Osteoblast (primary cell): ENCODE data around the gene CRY1. TPM values are rescaled to one million over a fixed set of nuclear protein-coding genes. Genes with fewer than 3 reads are reported as not detected.
A peak's percentile ranks its signal among the peaks of the same experiment; 100 is the strongest.

ENCODE experiments used
- DNase-seq: peaks from one replicate; pipeline ENCODE4 v3.0.0; 2011; ENCODE audit warnings: low spot score, mixed read lengths; ENCODE audit not compliant: insufficient read length; ENCODE audit errors: missing footprints
- H2AFZ ChIP-seq: 2 replicates; pipeline ENCODE4 v1.6.0; 2011; ENCODE audit warnings: mild to moderate bottlenecking, low read length
- H3K27ac ChIP-seq: 2 replicates; pipeline ENCODE4 v1.5.1; 2011; ENCODE audit warnings: mild to moderate bottlenecking, low read depth, low read length, moderate library complexity
- H3K27me3 ChIP-seq: 2 replicates; pipeline ENCODE4 v1.6.0; 2012; ENCODE audit warnings: mild to moderate bottlenecking, control low read depth, inconsistent platforms, low read length, moderate library complexity; ENCODE audit not compliant: insufficient read depth
- H3K36me3 ChIP-seq: 2 replicates; pipeline ENCODE4 v1.5.1; 2011; ENCODE audit warnings: mild to moderate bottlenecking, low read length, control low read depth, moderate library complexity; ENCODE audit not compliant: insufficient read depth
- H3K4me1 ChIP-seq: 2 replicates; pipeline ENCODE4 v1.5.1; 2011; ENCODE audit warnings: mild to moderate bottlenecking, low read length, control low read depth, moderate library complexity; ENCODE audit not compliant: insufficient read depth
- H3K4me2 ChIP-seq: 2 replicates; pipeline ENCODE4 v1.6.0; 2011; ENCODE audit warnings: mild to moderate bottlenecking, low read length; ENCODE audit not compliant: insufficient read depth
- H3K4me3 ChIP-seq: fragments of 200-600 bp; sonication (generic); 3 replicates; pipeline ENCODE4 v1.5.1; 2012; ENCODE audit warnings: mild to moderate bottlenecking, low read length, inconsistent platforms; ENCODE audit not compliant: insufficient read depth
- H3K79me2 ChIP-seq: 2 replicates; pipeline ENCODE4 v1.6.0; 2012; ENCODE audit warnings: mild to moderate bottlenecking, low read length, control low read depth, inconsistent platforms; ENCODE audit not compliant: insufficient read depth
- H3K9me3 ChIP-seq: 2 replicates; pipeline ENCODE4 v1.5.1; 2011; ENCODE audit warnings: low read depth, low read length, control low read depth
- H4K20me1 ChIP-seq: 2 replicates; pipeline ENCODE4 v1.6.0; 2012; ENCODE audit warnings: mild to moderate bottlenecking, low read length, control low read depth; ENCODE audit not compliant: insufficient read depth
- CTCF ChIP-seq: IDR thresholded peaks from 2 replicates; pipeline ENCODE4 v1.5.1; 2011; ENCODE audit warnings: mild to moderate bottlenecking, low read depth, low read length, moderate library complexity; ENCODE audit errors: extremely low read depth
- total RNA-seq: library from RNA; depleted of rRNA; stranded (reverse); fragments of >200 nt; gene quantifications from 2 replicates; pipeline ENCODE4 v1.2.3, GENCODE V29; 2012

Gene CRY1
- total RNA-seq, 1 donor: 18.1 TPM

DNA sequence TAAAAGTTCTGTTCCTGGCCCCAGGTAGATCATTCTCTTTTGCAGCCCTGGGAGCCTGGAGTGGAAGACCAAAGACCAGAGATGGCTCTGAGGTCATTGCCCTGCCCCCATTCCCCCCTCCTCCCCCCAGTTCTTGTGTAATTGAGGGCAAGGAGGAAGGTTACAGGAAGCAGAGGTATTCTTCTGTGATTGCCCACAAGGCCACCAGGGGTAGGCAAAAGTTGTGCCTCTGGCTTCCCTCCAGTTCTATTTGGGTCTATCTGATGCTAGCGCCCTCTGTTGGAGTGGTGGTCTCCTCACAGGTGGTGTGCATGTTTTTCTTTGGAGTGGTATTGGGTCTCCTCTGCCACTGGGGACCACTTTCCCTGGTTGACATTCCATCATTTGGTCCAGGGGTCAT, 41.2 kb upstream of the CRY1 start:
- no peaks in the 10 kb centered on the region for H3K36me3 ChIP-seq
- no peak overlapping the region for H3K27ac ChIP-seq
- H3K27me3 ChIP-seq: peaks cover 8% of the 10 kb centered on the region
- peak; percentile 27 for TF ChIP-seq CTCF
- no peaks in the 10 kb centered on the region for H4K20me1 ChIP-seq
- no peaks in the 10 kb centered on the region for H3K79me2 ChIP-seq
- no peaks in the 10 kb centered on the region for H3K4me1 ChIP-seq
- DNase-seq: no peak
- H3K4me3 ChIP-seq: no peak overlapping the region
- H2AFZ ChIP-seq: no peak overlapping the region
- H3K9me3 ChIP-seq: no peaks in the 10 kb centered on the region
- H3K4me2 ChIP-seq: no peak overlapping the region

DNA sequence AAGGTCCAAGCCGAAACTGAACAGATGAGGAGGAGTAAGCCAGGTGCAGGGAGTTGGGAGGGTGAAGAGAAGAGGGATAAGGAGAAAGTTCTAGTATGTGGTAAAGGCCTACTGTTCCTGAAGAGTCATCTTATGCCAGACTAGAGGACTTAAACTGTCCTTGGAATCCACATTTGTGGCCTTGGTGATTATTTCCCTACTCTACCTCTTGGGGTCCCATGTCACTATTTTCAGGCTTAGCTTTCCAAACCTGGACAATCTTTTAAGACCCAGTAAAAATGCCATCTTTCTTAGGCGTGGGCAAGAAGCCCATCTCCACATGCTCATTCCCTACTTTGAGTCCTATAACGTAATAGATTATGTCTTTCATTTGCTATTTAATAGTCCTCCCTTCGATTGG, 40.1 kb upstream of the CRY1 start:
- TF ChIP-seq CTCF: no peak
- Histone ChIP-seq H3K27me3 (peaks cover 9% of the 10 kb centered on the region), H3K9me3 (no peaks in the 10 kb centered on the region), H3K79me2 (no peaks in the 10 kb centered on the region), H3K4me2 (no peak overlapping the region), H3K4me1 (no peaks in the 10 kb centered on the region), H4K20me1 (no peaks in the 10 kb centered on the region), H3K4me3 (no peak overlapping the region), H3K27ac (no peak overlapping the region), H3K36me3 (no peaks in the 10 kb centered on the region), H2AFZ (no peak overlapping the region)
- DNase-seq: no peak

DNA sequence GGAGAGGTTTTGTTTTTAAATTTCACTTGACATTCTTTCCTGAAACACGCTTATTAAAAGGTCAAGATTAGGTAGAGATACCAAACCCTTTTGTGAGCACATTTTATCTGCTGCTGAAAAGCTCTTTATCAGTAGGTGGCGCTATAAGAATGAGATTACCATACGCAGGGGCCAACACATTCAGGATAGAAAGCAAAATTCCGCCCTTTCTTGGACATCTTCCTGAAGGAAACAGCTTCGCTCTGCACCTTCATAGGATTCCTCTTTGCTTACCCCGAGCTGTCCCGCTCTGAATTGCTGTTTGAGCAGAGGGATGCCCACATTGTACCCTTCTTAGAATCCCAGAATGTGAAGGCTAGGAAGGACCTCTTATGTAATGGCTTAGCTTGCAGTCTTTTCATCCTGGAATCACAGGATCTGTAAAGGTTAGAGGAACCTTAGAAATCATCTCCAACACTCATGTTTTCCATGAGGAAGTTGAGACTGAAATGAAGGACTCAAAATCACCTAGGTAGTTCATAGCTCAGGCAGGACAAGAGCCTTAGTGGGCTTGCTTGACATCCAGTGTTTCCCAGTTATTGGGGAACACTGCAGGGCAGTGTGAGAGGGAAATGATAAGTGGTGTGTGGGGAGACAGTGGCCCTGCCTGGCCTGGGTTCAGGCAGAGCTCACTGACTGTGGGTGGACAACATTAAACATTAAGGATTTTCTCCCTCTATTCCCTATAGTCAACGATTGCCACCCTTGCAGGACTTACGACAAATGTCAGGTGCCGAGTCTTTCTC, 38.7 kb upstream of the CRY1 start:
- Histone ChIP-seq H3K79me2 (no peaks in the 10 kb centered on the region), H3K9me3 (no peaks in the 10 kb centered on the region), H3K36me3 (no peaks in the 10 kb centered on the region), H3K4me1 (no peaks in the 10 kb centered on the region), H2AFZ (peak overlapping the region; percentile 66), H3K4me3 (no peak overlapping the region), H4K20me1 (no peaks in the 10 kb centered on the region), H3K27me3 (peaks cover 9% of the 10 kb centered on the region), H3K27ac (no peak overlapping the region), H3K4me2 (peak overlapping the region; percentile 67)
- peak; percentile 90 for TF ChIP-seq CTCF
- peak; percentile 87 for DNase-seq

DNA sequence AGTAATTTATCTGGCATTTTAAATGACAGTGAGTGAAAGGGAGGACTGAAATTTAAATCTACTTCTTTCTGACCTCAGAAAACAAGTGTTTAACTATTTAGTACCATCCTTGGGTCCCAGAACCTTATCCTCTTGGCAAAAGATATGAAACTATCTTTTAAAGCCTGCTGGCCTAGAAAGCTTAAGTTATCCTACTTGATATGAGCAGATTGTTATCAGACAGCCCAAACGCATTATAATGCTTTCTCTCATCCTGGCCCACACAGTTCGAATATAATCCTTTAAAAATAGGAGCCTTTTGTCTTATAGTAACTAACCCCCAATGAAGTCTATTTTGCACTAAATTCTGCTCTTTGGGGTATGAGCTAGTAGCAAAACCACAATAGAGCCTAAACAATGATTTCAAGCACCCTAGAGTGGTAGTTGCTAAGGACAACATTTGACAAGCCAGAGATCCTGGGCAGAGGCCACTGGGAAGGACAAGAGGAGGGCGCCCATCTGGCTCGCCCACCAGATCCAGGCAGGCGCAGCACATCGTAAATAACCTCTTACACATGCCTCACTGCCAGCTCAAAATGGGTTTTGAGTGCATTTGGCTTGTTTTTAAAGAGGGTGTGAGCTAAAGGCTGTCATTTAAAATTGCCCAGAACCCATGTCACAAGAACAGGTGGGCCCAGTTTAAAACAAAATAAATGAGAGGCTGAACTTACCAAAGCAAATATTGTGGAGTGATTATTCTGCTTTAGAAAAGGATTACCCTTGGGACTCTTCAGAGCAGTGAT, 37.7 kb upstream of the CRY1 start:
- DNase-seq: no peak
- Histone ChIP-seq H3K79me2 (no peaks in the 10 kb centered on the region), H3K4me2 (no peak overlapping the region), H3K27ac (no peak overlapping the region), H4K20me1 (no peaks in the 10 kb centered on the region), H3K4me1 (no peaks in the 10 kb centered on the region), H3K9me3 (no peaks in the 10 kb centered on the region), H3K36me3 (no peaks in the 10 kb centered on the region), H3K27me3 (peaks cover 9% of the 10 kb centered on the region), H3K4me3 (no peak overlapping the region), H2AFZ (no peak overlapping the region)
- no peak for TF ChIP-seq CTCF
